NOMO-1 (cell line): ENCODE measurements around the gene IFT52.
A peak's percentile ranks its signal among the peaks of the same experiment; 100 is the strongest.

Experiments
- DNase-seq, 2 experiments: peaks; one replicate each; lab custom pipeline; 2025; ENCODE audit not compliant: unreplicated experiment in 2 of 2; lab: John Stamatoyannopoulos, UW

IFT52 gene, protein sequence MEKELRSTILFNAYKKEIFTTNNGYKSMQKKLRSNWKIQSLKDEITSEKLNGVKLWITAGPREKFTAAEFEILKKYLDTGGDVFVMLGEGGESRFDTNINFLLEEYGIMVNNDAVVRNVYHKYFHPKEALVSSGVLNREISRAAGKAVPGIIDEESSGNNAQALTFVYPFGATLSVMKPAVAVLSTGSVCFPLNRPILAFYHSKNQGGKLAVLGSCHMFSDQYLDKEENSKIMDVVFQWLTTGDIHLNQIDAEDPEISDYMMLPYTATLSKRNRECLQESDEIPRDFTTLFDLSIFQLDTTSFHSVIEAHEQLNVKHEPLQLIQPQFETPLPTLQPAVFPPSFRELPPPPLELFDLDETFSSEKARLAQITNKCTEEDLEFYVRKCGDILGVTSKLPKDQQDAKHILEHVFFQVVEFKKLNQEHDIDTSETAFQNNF

DNA sequence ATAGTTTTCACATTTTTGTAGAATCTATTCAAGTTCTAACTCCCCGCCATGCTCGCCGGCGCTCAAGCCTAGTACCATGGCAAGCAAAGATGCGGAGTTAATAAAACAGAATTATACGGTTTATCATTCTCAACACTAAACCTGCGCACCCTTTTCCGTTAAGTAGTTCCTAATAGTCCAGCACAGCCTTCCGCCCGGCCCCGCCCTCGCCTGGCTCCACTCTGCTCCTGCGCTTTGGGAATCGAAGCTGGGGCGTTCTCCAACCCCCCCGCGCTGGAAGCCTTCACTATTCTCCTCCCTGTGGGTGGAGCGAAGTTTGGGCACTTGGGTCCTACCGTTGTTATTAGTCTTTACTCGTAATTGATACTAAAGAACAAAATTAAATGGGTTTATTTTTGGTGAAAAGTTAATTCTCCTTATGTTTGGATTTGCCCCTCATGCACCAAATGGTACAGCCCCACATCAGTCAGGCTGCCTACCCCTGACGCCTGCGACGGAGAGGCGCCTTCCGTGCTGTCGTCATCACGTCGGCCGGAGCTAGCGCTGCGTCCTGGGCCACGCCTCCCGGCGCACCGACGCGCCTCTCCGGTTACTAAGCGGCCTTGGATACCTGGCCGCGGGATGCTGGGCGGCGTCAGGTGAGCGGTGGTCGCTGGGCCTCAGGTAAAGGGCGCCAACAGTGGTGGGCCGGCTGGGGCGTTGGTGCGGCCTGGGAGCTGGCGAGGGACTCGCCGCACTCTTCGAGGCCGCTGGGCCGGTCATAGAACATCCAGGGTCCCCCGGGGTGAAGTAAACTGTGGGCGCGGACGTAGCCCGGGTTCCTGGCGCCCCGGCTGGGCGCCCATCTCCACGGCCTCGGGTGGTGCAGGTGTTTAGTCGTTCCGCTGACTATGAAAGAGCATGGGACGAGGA is at the start of gene IFT52:
TSS of gene IFT52 (plus strand) at position 546 of the 912 bp plus-strand sequence. CDS start 3,762 bp downstream, outside the sequence.
- DNase-seq, result peak; percentile 86 to 89

DNA sequence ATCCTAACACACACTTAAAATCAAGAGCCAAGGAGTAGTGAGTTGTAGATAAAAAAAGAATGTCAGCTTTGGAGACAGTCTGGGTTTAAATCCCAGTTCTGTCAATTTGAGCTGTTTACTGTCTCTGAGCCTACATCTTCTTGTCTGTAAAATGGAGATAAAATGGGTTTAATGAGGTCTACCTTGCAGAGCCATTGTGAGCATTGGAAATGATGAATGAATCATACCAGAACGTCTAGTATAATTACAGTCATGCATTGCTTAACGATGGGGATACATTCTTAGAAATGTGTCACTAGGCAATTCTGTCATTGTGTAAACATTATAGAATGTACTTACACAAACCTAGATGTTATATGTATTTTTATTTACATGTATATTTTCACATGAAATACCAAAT is 49.5 kb upstream of the IFT52 start:
- peak in 1 of 2 experiments; percentile 11 for DNase-seq

DNA sequence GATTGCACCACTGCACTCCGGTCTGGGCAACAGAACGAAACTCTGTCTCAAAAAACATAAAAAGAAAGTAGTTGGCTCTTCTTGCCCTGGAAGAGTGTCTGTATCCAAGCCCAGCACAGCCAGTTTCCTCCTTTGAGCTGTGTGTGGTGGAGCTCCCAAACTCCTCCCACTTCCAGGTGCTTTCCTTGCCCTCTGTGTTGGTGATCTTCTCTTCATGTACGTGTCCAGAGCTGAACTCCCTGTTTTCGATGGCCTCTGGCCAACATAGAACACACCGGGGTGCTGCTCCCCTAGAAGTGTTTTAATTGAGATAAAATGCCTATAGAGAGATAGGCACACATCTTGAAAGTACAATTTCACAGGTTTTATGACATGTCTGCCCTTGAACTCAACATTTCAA is 48.6 kb upstream of the IFT52 start:
- no peak for DNase-seq

DNA sequence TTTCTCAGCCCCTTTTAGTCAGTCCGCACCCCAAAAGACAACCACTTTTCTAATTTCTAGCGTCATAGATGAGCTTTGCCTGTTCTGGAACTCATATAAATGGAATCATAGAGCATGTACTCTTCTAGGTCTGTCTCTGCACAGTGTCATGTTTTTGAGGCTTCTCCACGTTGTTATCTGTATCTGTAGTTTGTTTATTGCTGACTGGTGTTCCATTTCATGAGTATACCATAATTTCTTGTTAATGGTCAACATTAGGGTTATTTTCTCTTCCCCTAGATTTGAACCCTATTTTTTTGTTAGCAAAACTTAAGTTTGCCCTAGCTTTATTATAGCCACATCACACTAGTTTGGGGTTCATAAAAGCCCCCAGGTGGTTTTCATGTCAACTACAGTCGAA is 48.1 kb upstream of the IFT52 start:
- DNase-seq, result no peak

DNA sequence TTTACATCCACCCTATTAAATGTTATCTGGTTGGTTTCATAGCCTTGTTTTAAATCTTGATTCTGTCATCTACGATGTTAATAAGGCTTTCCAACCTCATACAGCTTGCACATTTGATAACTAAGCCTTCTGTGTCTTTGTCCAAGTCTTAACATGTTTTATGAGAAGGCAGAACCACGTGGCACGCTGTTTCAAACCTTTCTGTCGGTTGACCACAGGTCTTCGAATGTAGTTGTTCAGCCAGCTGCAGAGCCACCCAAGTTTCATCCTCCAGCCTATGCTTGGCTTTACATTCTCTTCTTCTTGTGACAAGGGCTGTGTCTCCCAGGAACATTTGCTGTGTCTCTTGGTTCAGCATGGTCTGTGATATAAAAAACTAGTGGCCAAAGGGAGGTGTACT is 47.6 kb upstream of the IFT52 start:
- no peak for DNase-seq

DNA sequence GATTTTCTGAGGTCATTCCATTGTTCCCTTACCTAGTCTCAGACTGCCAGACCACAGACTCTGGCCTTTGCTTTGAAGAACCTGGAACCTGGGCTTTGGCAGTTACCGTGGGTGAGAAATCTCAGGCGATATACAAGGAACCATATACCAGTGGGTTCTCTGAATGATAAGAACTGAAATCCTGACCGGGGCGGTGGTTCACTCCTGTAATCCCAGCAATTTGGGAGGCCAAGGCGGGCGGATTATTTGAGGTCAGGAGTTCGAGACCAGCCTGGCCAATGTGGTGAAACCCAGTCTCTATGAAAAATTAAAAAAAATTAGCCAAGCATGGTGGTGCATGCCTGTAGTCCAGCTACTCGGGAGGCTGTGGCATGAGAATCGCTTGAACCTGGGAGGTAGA is 46.2 kb upstream of the IFT52 start:
- no peak for DNase-seq

DNA sequence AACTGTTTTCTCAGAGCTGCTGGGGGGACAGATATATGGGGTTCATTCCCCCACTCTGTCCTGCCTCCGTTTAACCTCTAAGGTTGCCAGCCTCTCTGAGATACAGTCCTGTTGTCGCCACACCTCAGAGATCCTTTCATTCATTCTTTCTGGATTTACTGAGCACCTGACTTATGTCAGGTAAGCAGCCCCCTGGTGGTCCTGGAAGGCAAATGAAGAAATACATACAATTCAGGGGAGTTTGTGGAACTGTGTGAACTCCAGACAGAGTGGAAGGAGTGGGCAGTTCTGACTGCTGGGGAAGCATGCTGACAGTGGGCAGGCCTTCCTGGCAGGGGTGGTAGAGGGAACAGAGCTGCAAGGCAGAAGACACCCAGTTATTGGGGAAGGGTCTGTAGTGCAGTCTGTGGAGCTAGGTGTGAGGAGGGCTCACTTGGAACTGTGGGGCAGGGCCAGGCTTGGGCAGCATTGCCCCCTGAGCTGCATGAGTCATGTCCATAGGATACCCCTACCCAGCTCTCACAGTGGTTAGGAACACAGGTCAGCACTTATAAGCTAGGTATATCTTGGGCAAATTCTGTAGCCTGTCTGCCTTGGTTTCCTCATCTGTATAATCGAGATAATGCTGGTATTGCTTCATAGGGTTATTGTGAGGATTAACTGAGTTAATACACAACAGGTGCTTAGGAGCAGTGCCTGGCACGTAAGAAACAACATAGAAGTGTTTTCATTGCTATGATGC is 44.7 kb upstream of the IFT52 start:
- no peak for DNase-seq

DNA sequence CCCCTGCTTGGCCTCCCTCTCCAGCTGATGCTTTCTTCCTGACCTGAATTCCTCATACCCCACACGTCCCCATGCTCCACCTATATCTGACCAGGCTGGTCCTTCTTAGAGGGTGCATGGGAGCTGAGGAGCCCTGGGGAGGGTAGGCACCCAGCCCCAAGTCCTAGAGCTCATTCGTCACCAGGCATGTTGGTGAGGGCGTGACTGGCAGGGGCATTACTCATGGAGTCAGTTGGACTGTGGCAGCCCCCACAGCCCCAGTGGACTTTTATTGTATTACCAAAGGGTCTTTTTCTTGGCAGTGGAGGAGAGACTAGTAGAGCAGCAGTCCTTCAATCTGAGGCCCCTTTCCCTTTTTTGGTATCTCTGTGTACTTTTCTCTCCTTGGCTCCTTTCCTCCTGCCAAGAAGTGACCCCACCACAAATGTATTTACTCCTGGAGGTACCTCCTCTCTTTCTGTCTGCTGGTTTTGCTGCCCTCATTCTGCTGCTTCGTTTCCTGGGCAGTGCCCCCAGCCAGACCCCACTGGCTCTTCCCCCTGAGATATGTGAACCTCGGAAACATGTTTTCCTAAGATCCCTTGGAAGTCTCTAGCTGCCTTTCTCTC is 42.4 kb upstream of the IFT52 start:
- DNase-seq, result no peak

DNA sequence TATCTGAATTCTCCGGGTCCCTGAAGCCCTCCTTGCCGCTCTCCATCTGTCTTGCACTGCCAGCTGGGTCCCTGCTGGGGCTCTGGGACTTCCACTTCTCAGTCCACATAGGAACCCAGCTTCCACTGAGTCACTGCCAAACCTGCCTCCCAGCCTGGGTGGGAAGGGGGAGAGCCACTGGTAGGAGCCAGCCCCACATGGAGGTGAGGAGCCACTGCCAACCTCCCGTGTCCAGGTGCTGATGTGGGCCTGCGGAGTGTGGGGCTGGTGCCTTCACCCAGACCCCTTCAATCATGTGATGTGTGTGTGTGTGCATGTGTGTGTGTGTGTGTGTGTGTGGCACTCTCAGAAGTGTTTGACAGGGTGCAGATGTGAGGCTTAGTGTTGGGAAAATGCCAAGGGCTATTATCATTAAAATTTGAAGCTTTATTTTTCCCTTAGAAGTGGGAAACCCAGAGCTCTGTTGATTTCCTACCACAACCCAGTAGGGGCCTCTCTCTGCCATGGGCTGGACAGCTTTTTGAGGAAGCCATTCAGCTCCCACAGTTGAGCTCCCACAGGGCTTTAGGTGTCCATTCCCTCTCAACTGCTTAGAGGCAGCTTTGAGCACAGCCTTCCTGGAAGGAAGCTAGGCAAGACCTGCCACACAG is 41.2 kb upstream of the IFT52 start:
- DNase-seq, result no peak

DNA sequence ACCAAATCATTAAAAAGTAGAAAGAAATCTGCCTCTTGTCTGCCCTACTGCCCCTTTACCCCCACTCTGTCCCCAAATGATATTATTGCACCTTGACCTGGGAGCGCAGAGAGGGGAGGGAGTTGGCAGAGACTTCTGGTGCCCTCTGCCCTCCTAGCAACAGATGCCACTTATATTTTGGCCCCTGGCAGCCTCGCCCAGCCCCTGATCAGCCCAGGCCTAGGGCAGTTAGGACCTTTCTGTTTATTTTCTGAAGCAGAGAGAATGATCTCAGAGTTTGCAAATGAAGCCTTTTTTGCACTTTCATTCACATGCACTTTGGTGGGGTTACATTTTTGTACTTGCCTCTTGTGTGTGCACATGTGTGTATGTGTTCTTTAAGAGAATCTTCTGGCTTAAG is 40.3 kb upstream of the IFT52 start:
- DNase-seq, result no peak

DNA sequence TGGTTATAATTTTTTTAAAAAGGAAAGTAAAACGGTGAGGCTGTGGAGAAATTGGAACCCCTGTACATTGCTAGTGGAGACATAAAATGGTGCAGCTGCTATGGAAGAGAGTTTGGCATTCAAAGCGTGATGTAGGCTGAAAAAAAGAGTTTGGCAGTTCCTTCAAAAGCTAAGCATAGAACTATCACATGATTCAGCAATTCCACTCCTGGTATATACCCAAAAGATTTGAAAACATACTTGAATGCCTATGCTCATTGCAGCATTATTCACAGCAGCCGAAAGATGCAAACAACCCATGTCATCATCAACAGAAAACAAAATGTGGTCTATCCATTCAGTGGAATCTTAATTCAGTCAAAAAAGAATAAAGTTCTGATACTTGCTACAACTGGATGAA is 36.4 kb upstream of the IFT52 start:
- no peak for DNase-seq

DNA sequence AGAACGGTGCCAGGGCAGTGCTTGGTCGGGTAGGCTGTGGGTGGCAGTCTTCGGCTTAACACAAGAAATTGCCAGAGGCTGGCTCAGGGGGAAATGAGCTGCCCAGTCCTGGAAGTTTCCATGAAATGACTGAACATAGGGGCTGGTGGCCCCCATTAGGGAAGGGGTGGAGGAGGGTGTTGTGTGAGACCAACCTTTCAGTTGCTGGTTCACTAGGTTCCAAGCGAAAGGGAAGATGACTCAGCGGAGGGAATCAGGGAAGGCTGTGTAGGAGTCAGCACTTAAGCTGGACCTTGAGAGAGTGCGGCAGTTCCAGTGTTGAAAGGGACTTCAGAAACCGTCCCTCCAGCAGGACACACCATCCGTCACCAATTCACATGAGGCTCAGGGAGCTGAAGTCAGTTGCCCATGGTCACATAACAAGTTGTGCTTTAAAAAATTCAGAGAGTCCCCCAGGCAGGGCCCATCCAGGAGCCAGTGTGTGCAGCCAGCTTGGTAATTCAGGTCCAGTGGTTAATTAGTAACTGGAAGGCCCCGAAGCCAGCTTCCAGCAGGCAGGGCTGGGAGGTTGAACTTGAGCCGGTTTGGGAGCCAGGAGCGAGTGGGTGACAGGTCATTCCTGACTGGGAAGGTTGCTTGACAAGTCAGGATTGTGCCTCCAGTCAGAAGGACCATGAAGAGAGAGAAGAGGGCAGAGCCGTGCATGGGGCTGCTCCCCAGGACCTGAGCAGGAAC is 32.2 kb upstream of the IFT52 start, which contains the start of gene SGK2:
TSS of gene SGK2 (plus strand) at position 616 of the 735 bp plus-strand sequence. CDS start 7,469 bp downstream, outside the sequence.
- no peak for DNase-seq

DNA sequence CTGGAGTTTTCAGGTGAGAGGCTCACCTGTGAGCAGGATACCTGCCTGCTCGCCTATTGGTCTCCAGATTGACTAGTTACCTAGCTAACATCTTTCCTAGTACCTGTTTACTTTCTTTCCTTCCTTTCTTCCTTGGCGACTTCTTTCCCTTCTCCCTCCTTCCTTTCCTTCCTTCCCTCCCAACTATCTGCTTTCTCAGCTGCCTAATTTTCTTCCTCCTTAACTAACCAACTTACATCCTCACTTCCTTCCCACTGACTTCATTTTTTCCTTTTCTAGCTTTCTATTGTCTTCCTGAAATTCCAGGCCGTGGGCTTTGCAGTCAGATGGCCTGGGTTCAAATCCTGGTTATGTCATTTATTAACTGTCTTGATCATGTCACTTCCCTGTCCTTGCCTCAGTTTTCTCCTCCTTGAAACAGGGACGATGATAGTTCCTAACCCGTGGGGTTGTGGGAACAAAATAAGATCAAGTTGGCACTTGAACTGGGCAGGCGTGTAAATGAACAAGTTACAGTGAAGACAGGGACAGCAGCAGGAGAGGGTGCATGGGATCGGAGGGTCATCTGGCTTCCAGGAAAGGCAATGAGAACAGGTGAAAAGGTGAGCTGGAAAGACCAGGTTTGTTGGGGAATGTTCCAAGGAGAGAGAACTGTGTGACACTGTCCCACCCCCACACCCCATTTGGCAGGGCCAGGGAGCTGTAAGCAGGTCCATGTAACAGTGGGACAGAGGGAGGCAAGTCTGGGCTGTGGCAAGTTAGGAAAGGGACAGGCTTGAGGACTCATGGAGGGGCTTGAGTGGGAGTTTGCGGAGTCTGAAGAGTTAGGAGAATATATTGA is 31.4 kb upstream of the IFT52 start:
- no peak for DNase-seq

DNA sequence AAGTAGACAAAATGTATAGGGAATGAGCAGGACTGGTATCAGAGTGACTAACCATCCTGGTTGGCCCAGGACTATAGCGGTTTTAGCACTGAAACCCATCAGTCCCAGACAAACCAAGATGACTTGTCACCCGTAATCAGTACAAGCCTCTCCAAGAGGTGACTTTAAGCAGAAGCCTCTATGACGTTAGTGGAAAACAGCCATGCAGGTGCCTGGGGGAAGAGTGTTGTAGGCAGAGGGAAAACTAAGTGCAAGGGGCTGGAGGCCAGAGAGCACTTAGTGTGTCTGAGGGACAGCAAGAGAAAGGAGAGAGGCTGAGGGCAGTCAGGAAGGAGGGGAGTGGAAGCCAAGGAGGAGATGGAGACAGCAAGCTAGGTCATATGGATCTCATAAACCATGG is 29.8 kb upstream of the IFT52 start:
- DNase-seq, result no peak

DNA sequence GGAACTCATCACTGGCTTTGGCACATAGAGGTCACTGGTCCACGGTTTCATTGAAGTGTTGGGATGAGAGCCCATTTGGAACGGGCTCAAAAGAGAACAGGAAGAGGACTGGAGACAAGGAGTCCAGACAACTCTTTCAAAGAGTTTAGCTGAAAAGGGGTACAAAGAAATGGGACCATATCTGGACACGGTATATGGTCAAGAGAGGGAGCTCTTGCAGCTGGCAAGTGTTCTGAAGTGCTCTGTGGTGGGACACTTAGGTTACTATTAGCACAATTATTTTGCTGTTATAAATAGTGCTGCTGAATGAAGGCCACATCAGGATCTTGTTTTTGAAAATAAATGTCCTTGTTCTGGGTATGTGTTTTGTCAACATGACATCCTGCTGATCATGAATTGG is 27.3 kb upstream of the IFT52 start:
- no peak for DNase-seq

DNA sequence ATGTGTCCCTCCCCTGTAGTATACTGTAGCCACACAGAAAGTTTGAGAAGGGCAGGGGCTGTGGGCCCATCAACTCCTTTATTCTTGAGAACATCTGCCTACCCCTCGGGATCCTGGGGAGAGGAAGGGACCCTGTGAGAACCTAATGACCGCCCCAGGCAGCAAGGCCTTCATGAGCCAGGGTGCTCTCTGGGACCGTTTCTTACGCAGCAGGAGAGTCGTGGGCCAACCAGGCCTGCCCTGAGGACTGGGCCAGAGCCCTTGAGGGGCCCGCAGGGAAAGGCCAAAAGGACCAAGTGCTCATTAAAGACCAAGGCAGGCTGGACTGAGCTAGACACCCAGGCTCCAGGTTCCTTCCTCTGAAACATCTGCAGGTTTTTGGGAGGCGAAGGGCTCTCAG is 26.7 kb upstream of the IFT52 start:
- DNase-seq, result no peak

DNA sequence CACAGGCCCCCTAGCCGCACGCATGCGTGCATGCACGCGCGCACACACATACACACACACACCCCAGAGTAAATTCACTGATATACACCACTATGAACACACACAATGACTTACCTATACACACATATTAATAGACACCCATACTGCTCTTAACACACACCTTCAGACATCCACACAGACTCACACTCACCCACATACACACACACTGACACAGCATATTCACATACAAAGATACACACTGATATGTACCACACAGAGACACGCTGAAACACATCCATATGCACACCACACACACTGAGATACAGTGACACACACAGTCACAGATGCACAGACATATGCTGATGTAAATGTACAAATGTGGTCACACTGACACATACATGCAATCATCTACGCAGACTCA is 26.3 kb upstream of the IFT52 start:
- DNase-seq, result no peak

DNA sequence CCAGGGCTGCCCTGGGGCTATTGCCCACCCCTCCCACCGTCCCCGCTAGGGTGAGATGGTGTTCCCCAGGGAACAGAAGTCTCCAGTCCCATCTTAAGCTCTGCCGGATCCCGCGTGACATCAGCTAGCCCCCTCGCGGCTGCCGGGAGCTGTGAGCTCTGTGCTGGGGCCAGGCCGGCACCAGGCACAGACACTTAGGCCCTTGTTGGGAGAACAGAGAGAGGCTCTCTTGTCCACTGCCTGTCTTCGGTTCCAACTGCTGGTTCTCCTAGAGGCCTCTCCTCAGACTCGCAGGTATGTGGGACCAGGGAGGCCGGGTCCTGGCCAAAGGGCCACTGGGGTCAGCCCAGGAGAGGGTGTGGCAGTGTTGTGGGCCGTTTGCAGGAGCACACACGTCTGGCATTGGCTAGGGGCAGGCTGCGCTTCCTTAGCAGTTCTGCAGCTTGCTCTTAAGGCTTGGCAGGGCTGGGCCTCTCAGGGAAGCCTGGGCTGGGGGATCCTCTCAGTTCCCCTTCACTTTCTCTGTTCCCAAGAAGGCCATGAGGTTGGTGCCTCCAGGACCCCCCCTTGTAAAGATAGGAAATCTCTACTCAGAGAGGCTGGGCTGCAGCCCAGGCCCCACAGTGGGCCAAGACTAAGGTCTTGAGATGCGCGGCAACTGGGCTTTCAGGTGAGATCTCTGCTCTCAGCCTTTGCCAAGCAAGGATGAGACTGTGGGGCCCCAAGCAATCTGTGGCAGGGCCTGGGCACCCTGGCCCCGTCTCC is 25.6 kb upstream of the IFT52 start:
- no peak for DNase-seq
